Bronchial epithelial cell (primary cell): ENCODE data around the gene SLC7A10. TPM values are rescaled to one million over a fixed set of nuclear protein-coding genes. Genes with fewer than 3 reads are reported as not detected.

Experiments
- DNase-seq: peaks from one replicate; pipeline ENCODE4 v3.0.0-alpha.2; 2010; ENCODE audit warnings: low read depth
- FAIRE-seq: peaks from 2 replicates; lab custom pipeline; 2011; peaks lifted over from hg19 to GRCh38; lab: Jason Lieb, UNC
- H3K27me3 ChIP-seq: 2 replicates; pipeline ENCODE4 v1.5.1; 2011; ENCODE audit warnings: low read length; ENCODE audit not compliant: control insufficient read depth, insufficient read depth
- H3K36me3 ChIP-seq: 2 replicates; pipeline ENCODE4 v1.5.1; 2011; ENCODE audit warnings: low read length; ENCODE audit not compliant: control insufficient read depth, insufficient read depth
- H3K4me3 ChIP-seq: 2 replicates; pipeline ENCODE4 v1.5.1; 2011; ENCODE audit warnings: mild to moderate bottlenecking, low read depth, low read length, control low read depth
- CTCF ChIP-seq: IDR thresholded peaks from 2 replicates; pipeline ENCODE4 v1.5.1; 2011; ENCODE audit warnings: mild to moderate bottlenecking, moderate library complexity, low read length, control low read depth, inconsistent platforms; ENCODE audit not compliant: insufficient read depth, severe bottlenecking
- total RNA-seq: library from RNA; depleted of rRNA; stranded (reverse); fragments of >200 nt; gene quantifications from 2 replicates; pipeline ENCODE4 v1.2.1, GENCODE V29; 2014

SLC7A10 gene
- total RNA-seq, 1 donor from 2014 or later: not detected

GRCh38 chr19:33264881-33265445, 39.3 kb upstream of the SLC7A10 start:
- Histone ChIP-seq H3K36me3 (no peaks in the 10 kb centered on the region), H3K27me3 (no peaks in the 10 kb centered on the region), H3K4me3 (no peak overlapping the region)
- DNase-seq: no peak
- peak; percentile 32 for FAIRE-seq
- TF ChIP-seq CTCF: no peak

GRCh38 chr19:33263325-33264023, 37.8 kb upstream of the SLC7A10 start:
- Histone ChIP-seq H3K27me3 (no peaks in the 10 kb centered on the region), H3K36me3 (no peaks in the 10 kb centered on the region), H3K4me3 (no peak overlapping the region)
- no peak for TF ChIP-seq CTCF
- FAIRE-seq (no peak), DNase-seq (no peak)

- FAIRE-seq (no peak), DNase-seq (no peak)
These were observed 36.0 kb upstream of the SLC7A10 start for GRCh38 chr19:33261511-33262189.

GRCh38 chr19:33260628-33261418, 35.2 kb upstream of the SLC7A10 start:
- DNase-seq (no peak), FAIRE-seq (no peak)
- no peak for TF ChIP-seq CTCF
- Histone ChIP-seq H3K36me3 (no peaks in the 10 kb centered on the region), H3K27me3 (no peaks in the 10 kb centered on the region), H3K4me3 (no peak overlapping the region)

More at GRCh38 chr19:33261511-33262189, 36.0 kb upstream of the SLC7A10 start:
- no peak overlapping the region for H3K4me3 ChIP-seq
- TF ChIP-seq CTCF: no peak
- H3K36me3 ChIP-seq: no peaks in the 10 kb centered on the region
- H3K27me3 ChIP-seq: no peaks in the 10 kb centered on the region

GRCh38 chr19:33259539-33259938, 33.9 kb upstream of the SLC7A10 start:
- H3K27me3 ChIP-seq: no peaks in the 10 kb centered on the region
- no peak for FAIRE-seq
- no peak for TF ChIP-seq CTCF
- no peak overlapping the region for H3K4me3 ChIP-seq
- H3K36me3 ChIP-seq: no peaks in the 10 kb centered on the region
- DNase-seq: no peak
